ENCODE measurements around the gene CCDC149.

Gene CCDC149

GRCh38 chr4:24885342-24885741 lies 27.5 kb downstream of the CCDC149 start:
- TF ChIP-seq CTCF (IDR thresholded peaks at IDR 0.05): no peak
- Histone ChIP-seq H3K4me3 (no peak overlapping the region), H3K27ac (no peak overlapping the region)
- no peak for DNase-seq (ENCODE audit: low spot score)

GRCh38 chr4:24884902-24885301 lies 27.9 kb downstream of the CCDC149 start:
- TF ChIP-seq CTCF (IDR thresholded peaks at IDR 0.05): no peak
- Histone ChIP-seq H3K27ac (no peak overlapping the region), H3K4me3 (no peak overlapping the region)
- DNase-seq (ENCODE audit: low spot score): no peak

- no peak overlapping the region for H3K27ac ChIP-seq
Measured at GRCh38 chr4:24881508-24882196, 31.2 kb downstream of the CCDC149 start.

GRCh38 chr4:24880186-24880585 lies 32.7 kb downstream of the CCDC149 start:
- no peak for TF ChIP-seq CTCF (IDR thresholded peaks at IDR 0.05)
- no peak for DNase-seq (ENCODE audit: low spot score)
- no peak overlapping the region for H3K27ac ChIP-seq
- H3K4me3 ChIP-seq: no peak overlapping the region

More at GRCh38 chr4:24881508-24882196, 31.2 kb downstream of the CCDC149 start:
- H3K4me3 ChIP-seq: no peak overlapping the region
- DNase-seq (ENCODE audit: low spot score): no peak
- TF ChIP-seq CTCF (IDR thresholded peaks at IDR 0.05): no peak

- DNase-seq (ENCODE audit: low spot score): no peak
- Histone ChIP-seq H3K4me3 (no peak overlapping the region), H3K27ac (no peak overlapping the region)
- no peak for TF ChIP-seq CTCF (IDR thresholded peaks at IDR 0.05)
Measured at GRCh38 chr4:24878636-24879016, 34.2 kb downstream of the CCDC149 start.

- no peak for TF ChIP-seq CTCF (IDR thresholded peaks at IDR 0.05)
- no peak overlapping the region for H3K4me3 ChIP-seq
- H3K27ac ChIP-seq: no peak overlapping the region
- no peak for DNase-seq (ENCODE audit: low spot score)
Measured at GRCh38 chr4:24877868-24878635, 34.8 kb downstream of the CCDC149 start.

- no peak for DNase-seq (ENCODE audit: low spot score)
- no peak for TF ChIP-seq CTCF (IDR thresholded peaks at IDR 0.05)
- H3K27ac ChIP-seq: no peak overlapping the region
- H3K4me3 ChIP-seq: no peak overlapping the region
Measured at GRCh38 chr4:24876431-24876830, 36.4 kb downstream of the CCDC149 start.
